GM21515 (cell line): ENCODE measurements around the gene GIGYF1.
"Not testable (repeated sequence)": the region's sequence is repeated elsewhere in the genome, so short reads cannot be mapped to it uniquely, and the experiment has no call there.

Experiments used
- ATAC-seq: cut with Tn5 transposase; IDR thresholded peaks from one replicate; pipeline ENCODE4 v1.9.1; 2021; ENCODE audit not compliant: unreplicated experiment

GIGYF1 gene

DNA sequence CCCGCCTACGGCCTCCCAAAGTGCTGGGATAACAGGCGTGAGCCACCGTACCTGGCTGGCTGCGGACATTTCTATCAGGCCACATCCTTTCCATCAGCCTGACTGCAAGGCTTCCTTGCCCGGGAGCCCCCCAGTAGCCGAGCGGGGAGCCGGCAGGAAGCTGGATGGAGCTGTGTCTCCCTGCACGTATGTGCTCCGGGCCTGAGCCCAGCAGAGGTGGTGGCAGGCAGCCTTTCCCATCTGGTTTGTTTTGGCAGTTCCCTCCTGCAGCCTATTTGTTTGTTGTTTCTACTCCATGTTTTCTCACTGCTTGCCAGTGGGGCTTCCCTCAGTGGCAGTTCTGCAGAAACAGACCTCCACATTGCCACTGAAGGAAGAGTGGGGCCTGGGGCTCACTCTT lies 17.3 kb upstream of the GIGYF1 start:
- no peak for ATAC-seq

- ATAC-seq = no peak
These were observed 16.4 kb upstream of the GIGYF1 start for GRCh38 chr7:100710452-100710851.

- no peak for ATAC-seq
These were observed 14.3 kb upstream of the GIGYF1 start for GRCh38 chr7:100708395-100708794.

- no peak for ATAC-seq
These were observed 12.7 kb upstream of the GIGYF1 start for GRCh38 chr7:100706672-100707311.

DNA sequence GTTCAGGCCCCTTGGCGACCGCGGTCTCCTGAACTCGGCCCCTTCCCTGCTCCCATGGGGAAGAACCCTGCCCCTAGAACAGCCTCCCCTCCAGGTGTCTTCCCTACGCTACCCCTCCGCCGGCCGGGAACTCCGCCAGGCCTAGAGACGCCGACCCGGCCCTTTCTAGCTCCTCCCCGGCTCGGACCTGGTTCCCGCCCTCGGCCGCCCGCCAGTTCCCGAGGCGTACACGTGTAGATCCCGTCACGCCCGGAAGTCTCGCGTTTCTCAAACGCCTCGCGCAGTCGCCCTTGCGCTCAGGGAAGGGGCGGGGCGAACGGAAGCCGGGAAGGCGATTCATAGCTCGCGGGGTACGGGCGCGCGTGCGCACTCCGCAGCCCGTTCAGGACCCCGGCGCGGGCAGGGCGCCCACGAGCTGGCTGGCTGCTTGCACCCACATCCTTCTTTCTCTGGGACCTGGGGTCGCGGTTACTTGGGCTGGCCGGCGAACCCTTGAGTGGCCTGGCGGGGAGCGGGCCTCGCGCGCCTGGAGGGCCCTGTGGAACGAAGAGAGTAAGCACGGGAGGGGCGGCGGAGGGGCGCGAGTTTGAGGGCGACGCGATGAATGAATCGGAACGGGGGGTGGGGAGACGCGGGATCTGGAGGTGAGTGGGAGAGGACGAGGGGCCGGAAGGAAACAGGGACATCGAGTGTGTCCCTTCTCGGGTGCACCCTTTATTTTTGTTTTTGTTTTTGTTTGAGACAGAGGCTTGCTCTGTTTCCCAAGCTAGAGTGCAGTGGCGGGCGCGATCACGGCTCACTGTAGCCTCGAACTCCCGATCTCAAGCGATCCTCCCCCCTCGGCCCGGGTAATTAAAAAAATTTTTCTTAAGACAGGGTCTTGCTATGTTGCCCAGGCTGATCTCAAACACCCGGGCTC lies 12.0 kb upstream of the GIGYF1 start, which contains the start of gene POP7:
TSS of gene POP7 (plus strand) at position 369 of the 919 bp plus-strand sequence. CDS start 710 bp downstream, outside the sequence.
- peak; percentile 88 for ATAC-seq

DNA sequence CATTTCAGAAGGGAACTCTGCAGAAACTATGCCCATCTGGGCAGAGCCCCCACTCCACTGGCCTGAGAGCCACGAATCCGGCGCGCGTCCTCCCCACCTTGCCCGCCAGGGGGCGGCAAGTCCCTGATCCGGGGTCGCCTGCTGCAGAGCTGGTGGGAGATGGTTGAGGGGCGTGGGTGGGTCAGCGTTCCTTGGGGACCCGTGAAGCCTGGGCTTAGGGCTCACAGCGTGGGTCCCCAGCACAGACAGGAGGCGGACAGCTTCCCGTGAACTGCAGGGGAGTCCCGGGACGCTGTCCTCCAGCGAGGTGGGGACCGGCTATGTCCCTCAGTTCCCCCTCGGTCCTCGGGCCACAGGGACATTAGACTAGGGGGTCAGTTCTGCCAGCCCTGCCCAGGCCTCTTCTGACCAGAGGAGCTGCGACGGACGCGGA lies 11.3 kb upstream of the GIGYF1 start:
- peak; percentile 59 for ATAC-seq

DNA sequence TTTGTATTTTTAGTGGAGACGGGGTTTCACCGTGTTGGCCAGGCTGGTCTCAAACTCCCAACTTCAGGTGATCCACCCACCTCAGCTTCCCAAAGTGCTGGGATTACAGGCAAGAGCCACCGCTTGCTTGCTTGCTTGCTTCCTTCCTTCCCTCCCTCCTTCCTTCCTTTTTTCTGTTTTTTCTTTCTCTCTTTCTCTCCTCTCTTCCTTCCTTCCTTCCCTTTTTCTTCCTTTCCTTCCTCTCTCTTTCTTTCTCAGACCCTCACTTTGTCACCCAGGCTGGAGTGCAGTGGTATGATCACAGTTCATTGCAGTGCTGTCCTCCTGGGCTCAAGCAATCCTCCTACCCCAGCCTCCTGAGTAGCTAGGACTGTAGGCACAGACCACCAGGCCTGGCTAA lies 7.0 kb upstream of the GIGYF1 start:
- not testable (repeated sequence) for ATAC-seq

DNA sequence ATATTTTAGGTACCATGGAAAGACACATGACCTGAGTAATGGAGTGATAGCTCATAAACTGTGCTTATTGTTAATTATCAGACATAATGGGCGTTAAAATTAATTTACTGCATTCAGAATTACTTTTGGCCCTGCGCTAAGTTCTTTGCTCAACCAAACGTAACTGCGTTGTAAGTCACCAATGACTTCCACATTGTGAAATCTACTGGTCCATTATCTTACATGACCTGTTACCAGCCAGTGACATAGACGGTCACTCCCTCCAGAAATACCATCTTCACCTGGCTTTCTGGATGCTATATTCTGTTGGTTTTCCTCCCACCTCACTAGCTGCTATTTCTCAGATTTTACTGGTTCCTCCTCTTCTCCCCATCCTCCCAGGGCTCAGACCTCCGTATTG lies 5.0 kb upstream of the GIGYF1 start:
- ATAC-seq = no peak

GRCh38 chr7:100696123-100696521 lies 2.1 kb upstream of the GIGYF1 start:
- ATAC-seq = no peak

DNA sequence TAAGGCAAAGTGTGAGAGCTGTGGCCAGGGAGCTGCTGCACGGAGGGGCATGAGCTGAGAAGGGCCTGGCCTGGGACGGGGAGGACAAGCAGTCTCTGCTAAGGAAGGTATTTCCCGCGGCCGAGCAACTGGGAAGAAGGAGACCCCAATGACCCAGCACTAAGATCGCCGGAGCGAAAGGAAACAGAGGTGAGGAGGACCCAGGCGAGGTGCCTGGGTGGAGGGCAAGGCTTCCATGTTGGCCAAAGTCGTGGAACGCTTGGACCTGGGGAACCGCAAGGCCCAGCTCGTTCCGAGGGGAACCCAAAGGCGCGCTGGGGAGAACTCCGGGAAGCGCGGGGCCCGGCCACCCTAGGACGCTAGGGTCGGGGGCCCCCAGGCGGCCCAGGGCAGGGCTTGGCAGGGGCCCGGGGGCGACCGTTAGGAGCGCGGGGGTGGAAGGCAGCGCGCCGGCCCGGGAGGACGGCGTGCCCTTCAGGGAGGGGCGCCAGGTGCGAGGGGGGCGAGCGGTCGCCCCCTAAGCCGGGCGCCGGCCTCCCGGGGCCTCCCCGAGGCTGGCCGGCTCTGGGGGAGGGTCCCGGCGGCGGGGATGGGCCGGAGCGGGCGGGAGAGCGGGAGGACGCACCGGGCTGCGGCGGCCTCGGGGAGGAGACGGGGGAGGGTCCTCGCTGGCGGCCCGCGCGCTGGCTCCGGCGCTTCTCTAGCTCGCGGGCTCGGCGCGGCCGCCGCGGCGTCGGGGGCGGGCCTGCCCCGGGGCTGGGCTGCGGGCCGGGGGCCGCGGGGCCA lies 545 bp downstream of the GIGYF1 start:
- no peak for ATAC-seq

GRCh38 chr7:100692578-100692961 lies 1.5 kb downstream of the GIGYF1 start:
- no peak for ATAC-seq

- no peak for ATAC-seq
These were observed 2.1 kb downstream of the GIGYF1 start for GRCh38 chr7:100691676-100692577.

DNA sequence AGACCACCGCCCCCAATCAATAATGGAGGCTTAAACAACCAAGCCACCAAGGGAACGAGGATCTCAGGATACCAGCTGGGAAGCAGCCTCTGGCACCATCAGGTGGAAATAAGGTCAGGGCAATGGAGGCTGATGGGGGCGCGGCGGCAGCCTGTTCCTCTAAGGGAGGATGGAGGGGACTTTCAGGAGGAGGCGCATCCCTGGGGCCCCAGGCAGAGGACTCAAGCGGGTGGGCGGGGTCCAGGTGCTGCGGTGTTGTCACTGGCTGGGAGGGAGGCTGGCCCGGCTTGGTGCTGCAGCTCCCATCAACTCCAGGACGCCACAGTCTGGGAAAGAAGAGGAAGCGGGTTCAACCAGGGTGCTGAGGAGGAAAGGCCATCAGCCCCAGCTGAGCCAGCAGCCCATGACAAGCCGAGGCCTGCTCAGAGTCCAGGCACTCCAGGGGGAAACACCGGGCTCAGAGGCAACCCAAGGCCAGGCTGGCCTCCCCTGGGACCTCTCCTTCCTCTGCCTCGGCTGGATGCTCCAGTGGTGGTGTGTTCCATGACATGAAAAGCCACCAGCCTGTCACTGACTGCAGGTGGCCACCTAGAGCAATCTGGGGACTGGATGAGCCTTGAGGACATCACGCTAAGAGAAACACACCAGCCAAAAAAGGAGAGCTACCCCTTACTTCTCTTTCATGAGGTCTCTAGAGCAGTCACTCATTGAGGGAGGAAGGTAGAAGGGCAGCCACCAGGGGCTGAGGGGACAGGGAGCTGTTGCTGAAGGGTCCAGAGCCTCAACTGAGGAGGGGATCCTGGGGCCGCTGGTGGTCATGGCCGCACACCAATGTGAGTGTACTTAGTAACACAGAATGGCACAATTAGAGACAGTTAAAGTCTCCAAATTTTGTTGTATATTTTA lies 4.6 kb downstream of the GIGYF1 start:
- ATAC-seq = no peak

GRCh38 chr7:100688326-100688860 lies 5.7 kb downstream of the GIGYF1 start:
- no peak for ATAC-seq

DNA sequence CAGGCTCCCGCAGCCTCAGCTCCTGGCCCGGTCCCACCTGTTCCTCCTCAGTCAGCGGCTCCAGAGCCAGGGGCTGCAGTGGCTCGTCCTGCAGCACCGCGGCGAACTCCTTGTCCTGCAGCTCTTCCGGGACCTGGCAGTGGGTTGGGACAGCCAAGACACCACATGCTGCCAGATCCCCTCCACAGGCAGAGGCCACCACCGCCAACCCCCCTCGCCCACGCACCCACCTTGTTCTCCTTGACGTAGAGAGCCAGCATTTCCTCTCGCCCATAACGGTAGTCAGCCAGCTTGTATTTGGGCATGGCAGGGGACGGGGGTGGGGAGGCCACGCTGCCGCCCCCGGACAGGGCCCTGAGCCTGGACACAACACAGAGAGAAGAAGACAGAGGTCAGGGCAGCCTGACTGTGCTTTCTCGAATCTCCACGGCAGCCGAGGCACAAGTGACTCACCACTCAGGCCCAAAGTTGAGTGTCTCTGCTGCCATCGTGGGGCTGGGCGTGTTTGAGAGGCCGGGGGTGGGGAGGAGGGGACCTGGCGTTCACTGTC lies 6.2 kb downstream of the GIGYF1 start:
- no peak for ATAC-seq

- ATAC-seq = no peak
These were observed 6.8 kb downstream of the GIGYF1 start for GRCh38 chr7:100687261-100687660.

DNA sequence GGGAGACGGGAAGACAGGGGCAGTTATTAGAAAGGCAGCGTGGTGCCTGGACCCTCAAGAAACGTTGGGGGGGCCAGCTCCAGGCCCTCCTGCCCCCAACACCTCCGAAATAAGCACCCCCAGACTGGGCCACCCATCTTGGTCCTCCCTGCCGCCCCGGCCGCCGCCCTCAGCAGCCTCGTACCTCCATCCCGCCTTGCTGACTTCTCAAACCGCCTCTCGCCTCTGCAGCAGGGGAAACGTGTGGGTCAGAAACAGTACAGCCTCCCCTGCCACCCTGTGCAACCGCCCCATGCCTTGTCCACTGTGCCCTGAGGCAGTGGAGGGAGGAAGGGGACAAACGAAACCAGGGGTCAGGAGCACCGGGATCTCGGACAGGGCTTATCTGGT lies 7.2 kb downstream of the GIGYF1 start:
- ATAC-seq = no peak

DNA sequence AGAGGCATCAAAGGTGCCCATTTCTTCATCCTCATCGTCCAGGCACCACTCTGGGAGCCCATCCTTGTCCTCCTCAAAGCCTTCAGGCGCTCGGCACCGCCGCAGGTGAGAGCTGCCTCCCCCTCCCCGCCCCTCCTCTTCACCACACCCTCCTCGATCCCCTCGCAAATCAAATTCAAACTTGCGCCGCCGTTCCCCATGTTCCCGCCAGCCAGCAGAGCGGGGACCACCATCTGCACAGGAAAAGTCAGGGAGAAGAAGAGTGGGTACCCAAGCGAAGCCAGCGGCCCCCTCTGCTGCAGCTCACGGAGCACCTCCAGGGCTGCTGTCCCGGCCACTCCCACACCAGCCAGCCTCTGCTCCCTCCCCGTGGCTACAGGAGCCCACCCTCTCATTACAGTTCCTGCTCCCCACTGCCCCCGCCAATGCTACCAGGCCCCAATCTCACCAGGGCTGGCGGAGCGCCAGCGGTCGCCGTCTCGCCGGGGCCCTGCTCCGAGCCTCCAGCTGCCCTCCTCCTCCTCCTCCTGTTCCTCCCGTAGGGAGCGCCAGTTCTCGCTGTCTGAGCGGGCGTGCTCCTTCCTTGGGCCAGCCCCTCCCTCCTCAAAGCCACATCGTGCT lies 7.7 kb downstream of the GIGYF1 start:
- no peak for ATAC-seq
